ENCODE results near the gene AHCYL2.

DNA sequence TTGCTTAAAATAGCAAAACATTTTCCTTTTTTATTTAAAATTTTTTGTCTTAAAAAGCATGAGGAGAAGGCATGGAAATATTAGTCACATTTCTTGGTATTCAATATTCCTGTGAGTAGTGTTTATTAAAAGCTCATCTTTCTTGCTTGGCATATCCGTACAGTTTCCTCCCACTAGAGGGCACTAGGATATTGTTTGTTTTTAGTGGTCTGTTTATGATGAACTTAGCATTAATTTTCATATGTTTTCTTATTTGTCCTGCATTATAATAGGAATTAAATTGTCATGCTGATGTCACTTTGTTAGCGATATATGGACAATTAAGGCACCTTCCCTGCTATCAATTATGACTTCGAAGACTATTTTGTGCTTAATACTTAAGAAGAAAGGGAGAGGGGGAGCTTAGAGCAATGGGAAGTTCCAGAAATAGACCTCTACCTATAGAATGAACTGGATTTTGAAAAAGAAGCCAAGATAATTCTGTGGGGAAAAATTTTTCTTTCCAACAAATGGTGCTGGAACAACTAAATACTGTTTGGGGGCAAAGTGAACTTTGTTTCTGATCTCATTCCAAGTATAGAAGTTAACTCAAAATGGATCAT is 118.4 kb downstream of the AHCYL2 start:
- TF ChIP-seq TAF1 (IDR thresholded peaks at IDR 0.05; ENCODE audit: borderline replicate concordance, low read depth, low read length) (no peak), POLR2AphosphoS5 (IDR thresholded peaks at IDR 0.05; ENCODE audit: low read depth, low read length) (no peak)
